HepG2 (cell line): ENCODE measurements around the gene S100A11. TPM values are rescaled to one million over a fixed set of nuclear protein-coding genes. Genes with fewer than 3 reads are reported as not detected.

Source experiments
- ATAC-seq: fragments of 200-7000 bp; cut with Tn5 transposase; 3 replicates; pipeline ENCODE4 v1.9.1; 2020; ENCODE audit warnings: mild to moderate bottlenecking, moderate library complexity
- BruUV-seq: library from RNA; stranded (reverse); fragments of 400-500 nt; replicated peaks from 2 replicates; lab custom pipeline; 2021; lab: Mats Ljungman, UMichigan
- CTCF ChIA-PET: fragments of 300-600 bp; formaldehyde crosslinking; extraction: SDS; loops from one replicate; lab custom pipeline; 2021; ENCODE audit warnings: low total read pairs, inconsistent platforms, low intra/inter-chr PET ratio; lab: Yijun Ruan, JAX
- POLR2A ChIA-PET: fragments of 350-600 bp; sonication (Branson Sonifier 250); formaldehyde crosslinking; loops from one replicate; lab custom pipeline; 2020; ENCODE audit warnings: antibody characterized with exemption, inconsistent platforms; lab: Yijun Ruan, JAX
- DNase-seq: peaks from one replicate; pipeline ENCODE4 v3.0.0-alpha.2; 2015; ENCODE audit warnings: low spot score
- FAIRE-seq: peaks from 3 replicates; lab custom pipeline; 2011; peaks lifted over from hg19 to GRCh38; lab: Jason Lieb, UNC
- H2AFZ ChIP-seq: one replicate; pipeline ENCODE4 v1.6.1; 2011; ENCODE audit warnings: low read length, inconsistent platforms
- H3K27ac ChIP-seq: fragments of 300-600 bp; 3 replicates; pipeline ENCODE4 v1.8.0; 2011; ENCODE audit warnings: mixed run types, mild to moderate bottlenecking, mixed read lengths, low read length, inconsistent platforms; ENCODE audit not compliant: insufficient read depth; ENCODE audit errors: extremely low read length
- H3K27me3 ChIP-seq, 2 experiments: fragments of 200-600 bp in 1 of 2; 2 replicates in 1 of 2; 3 replicates in 1 of 2; pipeline versions ENCODE4 v1.6.0 to v1.8.0; 2011; ENCODE audit warnings: low read length in 2 of 2, mild to moderate bottlenecking in 2 of 2, moderate library complexity in 2 of 2, inconsistent platforms in 1 of 2; ENCODE audit not compliant: insufficient read depth in 2 of 2, control insufficient read depth in 1 of 2
- H3K36me3 ChIP-seq, 2 experiments: fragments of 200-600 bp in 1 of 2; replicated peaks in 1 of 2; 2 replicates in 1 of 2; 3 replicates in 1 of 2; pipeline versions ENCODE4 v1.5.1 to v1.8.0; 2011; ENCODE audit warnings: low read length in 2 of 2, inconsistent platforms in 1 of 2; ENCODE audit not compliant: insufficient read depth in 2 of 2, control insufficient read depth in 1 of 2
- H3K4me1 ChIP-seq: 2 replicates; pipeline ENCODE4 v1.5.1; 2012; ENCODE audit warnings: low read length, inconsistent platforms; ENCODE audit not compliant: insufficient read depth
- H3K4me2 ChIP-seq: 2 replicates; pipeline ENCODE4 v1.6.0; 2011; ENCODE audit warnings: low read depth, low read length, inconsistent platforms
- H3K4me3 ChIP-seq, 3 experiments: fragments of 200-600 bp in 1 of 3; sonication (generic), shearing (Covaris generic) in 1 of 3; replicated peaks in 1 of 3; 2 replicates each; pipeline ENCODE4 v1.5.1; 2011 to 2016; ENCODE audit warnings: low read length in 3 of 3, inconsistent platforms in 2 of 3, low read depth in 2 of 3, mild to moderate bottlenecking in 2 of 3, control low read depth in 1 of 3, mixed read lengths in 1 of 3; ENCODE audit not compliant: insufficient read depth in 1 of 3
- H3K79me2 ChIP-seq: one replicate; pipeline ENCODE4 v1.6.1; 2011; ENCODE audit warnings: low read length, inconsistent platforms; ENCODE audit not compliant: insufficient read depth
- H3K9ac ChIP-seq: 2 replicates; pipeline ENCODE4 v1.6.0; 2011; ENCODE audit warnings: mild to moderate bottlenecking, low read depth, low read length, inconsistent platforms; ENCODE audit not compliant: insufficient read depth
- H3K9me3 ChIP-seq: 2 replicates; pipeline ENCODE4 v1.5.1; 2012; ENCODE audit warnings: mild to moderate bottlenecking, low read length
- H4K20me1 ChIP-seq: 2 replicates; pipeline ENCODE4 v1.6.0; 2011; ENCODE audit warnings: inconsistent platforms, mild to moderate bottlenecking, low read length, moderate library complexity; ENCODE audit not compliant: insufficient read depth
- EHMT2 ChIP-seq: fragments of 200-600 bp; sonication (generic); IDR thresholded peaks from 2 replicates; pipeline ENCODE4 v1.7.0; 2017; ENCODE audit warnings: antibody characterized with exemption, low read depth, low read length, borderline replicate concordance
- JUN ChIP-seq: sonication (generic); formaldehyde crosslinking; IDR thresholded peaks from 2 replicates; pipeline ENCODE4 v1.4.0; 2020; ENCODE audit warnings: mild to moderate bottlenecking, missing genetic modification reagents
- MEIS1 ChIP-seq: sonication (generic); formaldehyde crosslinking; IDR thresholded peaks from 2 replicates; pipeline ENCODE4 v1.9.0; 2021; ENCODE audit warnings: mild to moderate bottlenecking, missing genetic modification reagents, moderate library complexity, borderline replicate concordance
- MIXL1 ChIP-seq: IDR thresholded peaks from 2 replicates; pipeline ENCODE4 v1.6.1; 2016
- NRL ChIP-seq: sonication (generic); formaldehyde crosslinking; IDR thresholded peaks from 2 replicates; pipeline ENCODE4 v1.5.0; 2020; ENCODE audit warnings: missing genetic modification reagents, mild to moderate bottlenecking, moderate library complexity, borderline replicate concordance
- SAFB2 ChIP-seq: sonication (generic); formaldehyde crosslinking; IDR thresholded peaks from 2 replicates; pipeline ENCODE4 v1.5.1; 2020; ENCODE audit warnings: missing genetic modification reagents, low read depth, mild to moderate bottlenecking, borderline replicate concordance
- SALL1 ChIP-seq: sonication (generic); formaldehyde crosslinking; IDR thresholded peaks from 2 replicates; pipeline ENCODE4 v1.8.0; 2022; ENCODE audit warnings: mild to moderate bottlenecking, missing genetic modification reagents
- SAP130 ChIP-seq: IDR thresholded peaks from 2 replicates; pipeline ENCODE4 v1.6.1; 2016; ENCODE audit warnings: low read depth
- TBP ChIP-seq: sonication (generic); formaldehyde crosslinking; IDR thresholded peaks from 2 replicates; pipeline ENCODE4 v1.5.0; 2020; ENCODE audit warnings: missing genetic modification reagents
- ZNF101 ChIP-seq: sonication (generic); formaldehyde crosslinking; IDR thresholded peaks from 2 replicates; pipeline ENCODE4 v1.4.0; 2020; ENCODE audit warnings: mild to moderate bottlenecking, low read depth, missing genetic modification reagents, borderline replicate concordance
- ZNF33A ChIP-seq: sonication (generic); formaldehyde crosslinking; IDR thresholded peaks from 2 replicates; pipeline ENCODE4 v1.5.1; 2020; ENCODE audit warnings: missing genetic modification reagents, mild to moderate bottlenecking, moderate library complexity, borderline replicate concordance
- ZNF775 ChIP-seq: sonication (generic); formaldehyde crosslinking; IDR thresholded peaks from 2 replicates; pipeline ENCODE4 v1.4.0; 2020; ENCODE audit warnings: missing genetic modification reagents, mild to moderate bottlenecking, moderate library complexity, borderline replicate concordance
- ZSCAN9 ChIP-seq: IDR thresholded peaks from 2 replicates; pipeline ENCODE4 v1.6.1; 2016; ENCODE audit warnings: borderline replicate concordance
- WGBS: methylation state at CpG from one replicate; pipeline ENCODE4 v1.1.6; 2017; ENCODE audit warnings: low lambda C conversion rate; 5-methylcytosine and 5-hydroxymethylcytosine counted together
- in situ Hi-C: cut with HindIII; loops from 2 replicates; pipeline ENCODE4 v1.10.0; 2017; ENCODE audit warnings: low pct_unique_long_range_greater_than_20kb; ENCODE audit not compliant: extremely low pct_ligation_motif_present
- intact Hi-C: fragments of 100-400 bp; cut with micrococcal nuclease; formaldehyde crosslinking; loops from one replicate; pipeline ENCODE4 v1.10.0; 2022; ENCODE audit not compliant: unreplicated experiment
- polyA plus RNA-seq, 8 experiments: library from polyadenylated mRNA; depleted of rRNA in 3 of 8; stranded (reverse) in 7 of 8; unstranded in 1 of 8; fragments of >200 nt; fragmentation: Illumina TruSeq in 4 of 8; extraction: Trizol in 4 of 8; gene quantifications; 2 replicates each; pipeline versions ENCODE4 v1.2.1 to v1.2.3, GENCODE V29; 2011 to 2016; ENCODE audit warnings: low read depth in 4 of 8, missing spikeins in 1 of 8, mixed read lengths in 1 of 8; ENCODE audit not compliant: insufficient read depth in 1 of 8
- total RNA-seq, 5 experiments: library from RNA; depleted of rRNA; stranded (reverse); fragments of >200 nt; fragmentation: Illumina TruSeq; extraction: Trizol; gene quantifications; 2 replicates each; pipeline ENCODE4 v1.2.3, GENCODE V29; 2016; ENCODE audit warnings: low read depth in 1 of 5
- TF ChIP-seq, protein P1 (sequence below): sonication (generic); formaldehyde crosslinking; IDR thresholded peaks from 2 replicates; pipeline ENCODE4 v1.5.0; 2020; ENCODE audit warnings: mild to moderate bottlenecking, missing genetic modification reagents
- TF ChIP-seq, protein P2 (sequence below): sonication (generic); formaldehyde crosslinking; IDR thresholded peaks from 2 replicates; pipeline ENCODE4 v1.4.0; 2020; ENCODE audit warnings: missing genetic modification reagents, borderline replicate concordance
- TF ChIP-seq, protein P3 (sequence below): sonication (generic); formaldehyde crosslinking; IDR thresholded peaks from 2 replicates; pipeline ENCODE4 v1.4.0; 2020; ENCODE audit warnings: missing genetic modification reagents

S100A11 gene
- total and polyA plus RNA-seq, 2 of the 13 experiments (the other 11 are each of a cell fraction or from before 2014, with no cell fraction given), result 6.6 to 34.4 TPM

DNA sequence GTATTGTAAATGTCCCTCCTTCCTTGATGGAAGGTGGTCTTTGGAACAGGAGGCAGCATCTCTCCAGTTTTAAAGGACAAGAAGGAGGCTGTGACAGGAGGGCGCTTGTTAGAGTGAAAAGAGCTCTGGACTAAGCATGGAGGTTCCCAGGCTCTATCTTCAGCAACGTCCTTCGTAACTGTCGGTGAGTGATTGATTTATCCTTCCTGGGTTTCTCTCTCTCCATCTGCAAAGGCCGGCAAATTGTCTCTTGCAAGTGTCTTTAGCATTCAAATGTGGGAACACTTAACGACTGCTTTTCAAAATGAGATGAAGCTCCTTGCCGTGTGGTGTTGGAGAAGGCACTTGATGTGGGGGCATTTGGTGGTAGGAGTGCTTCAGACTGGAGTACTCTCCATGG lies 15.2 kb downstream of the S100A11 start:
- no peak overlapping the region for H3K27ac ChIP-seq
- H3K79me2 ChIP-seq, result no peaks in the 10 kb centered on the region
- BruUV-seq, result no TSS peak
- no peak overlapping the region for H3K9ac ChIP-seq
- peaks cover 1 to 23% of the 10 kb centered on the region in 2 experiments; a peak in 3 of 5 replicates for H3K27me3 ChIP-seq
- CTCF ChIA-PET, result no interaction called here
- H3K4me2 ChIP-seq, result no peak overlapping the region
- H3K9me3 ChIP-seq, result no peaks in the 10 kb centered on the region
- no peak overlapping the region for H3K4me3 ChIP-seq
- no peak overlapping the region for H2AFZ ChIP-seq
- POLR2A ChIA-PET, result no interaction called here
- no peak for DNase-seq
- ATAC-seq, result no peak
- 46% methylated on average over 7 of the region's 7 CpGs for WGBS
- TF ChIP-seq NRL (CRISPR knock-in tag), result no peak
- TF ChIP-seq EHMT2, result no peak
- no peak for TF ChIP-seq ZNF101 (CRISPR knock-in tag)
- TF ChIP-seq ZNF775, result no peak
- TF ChIP-seq TBP (CRISPR knock-in tag), result no peak
- TF ChIP-seq, protein P1, sequence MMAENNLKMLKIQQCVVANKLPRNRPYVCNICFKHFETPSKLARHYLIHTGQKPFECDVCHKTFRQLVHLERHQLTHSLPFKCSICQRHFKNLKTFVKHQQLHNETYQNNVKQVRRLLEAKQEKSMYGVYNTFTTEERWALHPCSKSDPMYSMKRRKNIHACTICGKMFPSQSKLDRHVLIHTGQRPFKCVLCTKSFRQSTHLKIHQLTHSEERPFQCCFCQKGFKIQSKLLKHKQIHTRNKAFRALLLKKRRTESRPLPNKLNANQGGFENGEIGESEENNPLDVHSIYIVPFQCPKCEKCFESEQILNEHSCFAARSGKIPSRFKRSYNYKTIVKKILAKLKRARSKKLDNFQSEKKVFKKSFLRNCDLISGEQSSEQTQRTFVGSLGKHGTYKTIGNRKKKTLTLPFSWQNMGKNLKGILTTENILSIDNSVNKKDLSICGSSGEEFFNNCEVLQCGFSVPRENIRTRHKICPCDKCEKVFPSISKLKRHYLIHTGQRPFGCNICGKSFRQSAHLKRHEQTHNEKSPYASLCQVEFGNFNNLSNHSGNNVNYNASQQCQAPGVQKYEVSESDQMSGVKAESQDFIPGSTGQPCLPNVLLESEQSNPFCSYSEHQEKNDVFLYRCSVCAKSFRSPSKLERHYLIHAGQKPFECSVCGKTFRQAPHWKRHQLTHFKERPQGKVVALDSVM, result no peak
- TF ChIP-seq SALL1 (CRISPR knock-in tag), result no peak
- no peak for TF ChIP-seq JUN
- TF ChIP-seq MEIS1 (CRISPR knock-in tag), result no peak
- TF ChIP-seq SAFB2 (CRISPR knock-in tag), result no peak
- no peak for TF ChIP-seq ZNF33A
- TF ChIP-seq SAP130 (CRISPR knock-in tag), result no peak
- TF ChIP-seq, protein P2, sequence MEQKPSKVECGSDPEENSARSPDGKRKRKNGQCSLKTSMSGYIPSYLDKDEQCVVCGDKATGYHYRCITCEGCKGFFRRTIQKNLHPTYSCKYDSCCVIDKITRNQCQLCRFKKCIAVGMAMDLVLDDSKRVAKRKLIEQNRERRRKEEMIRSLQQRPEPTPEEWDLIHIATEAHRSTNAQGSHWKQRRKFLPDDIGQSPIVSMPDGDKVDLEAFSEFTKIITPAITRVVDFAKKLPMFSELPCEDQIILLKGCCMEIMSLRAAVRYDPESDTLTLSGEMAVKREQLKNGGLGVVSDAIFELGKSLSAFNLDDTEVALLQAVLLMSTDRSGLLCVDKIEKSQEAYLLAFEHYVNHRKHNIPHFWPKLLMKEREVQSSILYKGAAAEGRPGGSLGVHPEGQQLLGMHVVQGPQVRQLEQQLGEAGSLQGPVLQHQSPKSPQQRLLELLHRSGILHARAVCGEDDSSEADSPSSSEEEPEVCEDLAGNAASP, result no peak
- no peak for TF ChIP-seq ZSCAN9 (CRISPR knock-in tag)
- TF ChIP-seq, protein P3, sequence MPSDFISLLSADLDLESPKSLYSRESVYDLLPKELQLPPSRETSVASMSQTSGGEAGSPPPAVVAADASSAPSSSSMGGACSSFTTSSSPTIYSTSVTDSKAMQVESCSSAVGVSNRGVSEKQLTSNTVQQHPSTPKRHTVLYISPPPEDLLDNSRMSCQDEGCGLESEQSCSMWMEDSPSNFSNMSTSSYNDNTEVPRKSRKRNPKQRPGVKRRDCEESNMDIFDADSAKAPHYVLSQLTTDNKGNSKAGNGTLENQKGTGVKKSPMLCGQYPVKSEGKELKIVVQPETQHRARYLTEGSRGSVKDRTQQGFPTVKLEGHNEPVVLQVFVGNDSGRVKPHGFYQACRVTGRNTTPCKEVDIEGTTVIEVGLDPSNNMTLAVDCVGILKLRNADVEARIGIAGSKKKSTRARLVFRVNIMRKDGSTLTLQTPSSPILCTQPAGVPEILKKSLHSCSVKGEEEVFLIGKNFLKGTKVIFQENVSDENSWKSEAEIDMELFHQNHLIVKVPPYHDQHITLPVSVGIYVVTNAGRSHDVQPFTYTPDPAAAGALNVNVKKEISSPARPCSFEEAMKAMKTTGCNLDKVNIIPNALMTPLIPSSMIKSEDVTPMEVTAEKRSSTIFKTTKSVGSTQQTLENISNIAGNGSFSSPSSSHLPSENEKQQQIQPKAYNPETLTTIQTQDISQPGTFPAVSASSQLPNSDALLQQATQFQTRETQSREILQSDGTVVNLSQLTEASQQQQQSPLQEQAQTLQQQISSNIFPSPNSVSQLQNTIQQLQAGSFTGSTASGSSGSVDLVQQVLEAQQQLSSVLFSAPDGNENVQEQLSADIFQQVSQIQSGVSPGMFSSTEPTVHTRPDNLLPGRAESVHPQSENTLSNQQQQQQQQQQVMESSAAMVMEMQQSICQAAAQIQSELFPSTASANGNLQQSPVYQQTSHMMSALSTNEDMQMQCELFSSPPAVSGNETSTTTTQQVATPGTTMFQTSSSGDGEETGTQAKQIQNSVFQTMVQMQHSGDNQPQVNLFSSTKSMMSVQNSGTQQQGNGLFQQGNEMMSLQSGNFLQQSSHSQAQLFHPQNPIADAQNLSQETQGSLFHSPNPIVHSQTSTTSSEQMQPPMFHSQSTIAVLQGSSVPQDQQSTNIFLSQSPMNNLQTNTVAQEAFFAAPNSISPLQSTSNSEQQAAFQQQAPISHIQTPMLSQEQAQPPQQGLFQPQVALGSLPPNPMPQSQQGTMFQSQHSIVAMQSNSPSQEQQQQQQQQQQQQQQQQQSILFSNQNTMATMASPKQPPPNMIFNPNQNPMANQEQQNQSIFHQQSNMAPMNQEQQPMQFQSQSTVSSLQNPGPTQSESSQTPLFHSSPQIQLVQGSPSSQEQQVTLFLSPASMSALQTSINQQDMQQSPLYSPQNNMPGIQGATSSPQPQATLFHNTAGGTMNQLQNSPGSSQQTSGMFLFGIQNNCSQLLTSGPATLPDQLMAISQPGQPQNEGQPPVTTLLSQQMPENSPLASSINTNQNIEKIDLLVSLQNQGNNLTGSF (CRISPR knock-in tag), result no peak
- no peak for TF ChIP-seq MIXL1 (CRISPR knock-in tag)
- TF ChIP-seq, all 625 proteins: peak for 0
- intact Hi-C loops (no loop called here), in situ Hi-C loops (no loop called here)
- Histone ChIP-seq H4K20me1 (no peaks in the 10 kb centered on the region), H3K36me3 (no peaks in the 10 kb centered on the region), H3K4me1 (no peaks in the 10 kb centered on the region)
- FAIRE-seq, result no peak
